ENCODE measurements around the gene TRAPPC3. TPM values are rescaled to one million over a fixed set of nuclear protein-coding genes. Genes with fewer than 3 reads are reported as not detected.

TRAPPC3 gene
- total RNA-seq: 74.9 and 95.9 TPM in 2 replicates

DNA sequence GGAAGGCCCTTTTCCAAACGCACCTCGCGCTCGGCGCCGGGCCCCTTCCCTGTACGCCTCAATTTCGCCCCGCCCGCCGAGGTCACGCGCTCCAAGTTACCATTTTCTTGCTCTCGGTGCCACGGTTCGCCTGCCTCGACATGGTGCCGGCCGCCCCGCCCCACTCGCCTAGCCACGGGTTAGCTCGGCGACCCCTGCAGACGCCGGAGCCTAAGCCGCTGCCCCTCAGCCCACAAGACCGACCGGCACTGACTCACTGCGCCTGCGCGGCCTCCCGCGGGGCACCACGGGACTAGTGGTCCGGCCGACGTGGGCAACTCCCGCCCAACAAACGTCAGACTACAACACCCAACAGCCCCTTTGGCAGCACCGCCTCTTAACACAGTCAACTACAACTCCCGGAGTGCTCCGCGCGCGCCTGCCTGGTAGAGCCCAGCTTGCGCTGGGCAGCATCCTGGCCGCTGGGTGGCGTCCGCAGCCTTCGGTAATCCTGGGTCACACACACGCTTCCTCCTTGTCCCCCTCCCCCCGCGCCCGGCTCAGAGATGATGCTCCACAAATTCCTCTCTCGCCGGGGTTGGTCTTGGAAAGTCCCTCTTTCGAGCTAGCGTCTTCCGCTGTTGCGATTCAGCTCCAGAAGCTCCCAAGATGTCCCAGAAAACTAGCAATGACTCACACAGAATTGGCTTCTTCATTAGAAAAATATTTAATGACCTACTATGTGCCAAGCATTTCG lies at the start of gene TRAPPC3:
TRAPPC3 (minus strand) TSS at position 250 of the 736 bp plus-strand sequence; CDS start at position 142, 108 bp downstream.

DNA sequence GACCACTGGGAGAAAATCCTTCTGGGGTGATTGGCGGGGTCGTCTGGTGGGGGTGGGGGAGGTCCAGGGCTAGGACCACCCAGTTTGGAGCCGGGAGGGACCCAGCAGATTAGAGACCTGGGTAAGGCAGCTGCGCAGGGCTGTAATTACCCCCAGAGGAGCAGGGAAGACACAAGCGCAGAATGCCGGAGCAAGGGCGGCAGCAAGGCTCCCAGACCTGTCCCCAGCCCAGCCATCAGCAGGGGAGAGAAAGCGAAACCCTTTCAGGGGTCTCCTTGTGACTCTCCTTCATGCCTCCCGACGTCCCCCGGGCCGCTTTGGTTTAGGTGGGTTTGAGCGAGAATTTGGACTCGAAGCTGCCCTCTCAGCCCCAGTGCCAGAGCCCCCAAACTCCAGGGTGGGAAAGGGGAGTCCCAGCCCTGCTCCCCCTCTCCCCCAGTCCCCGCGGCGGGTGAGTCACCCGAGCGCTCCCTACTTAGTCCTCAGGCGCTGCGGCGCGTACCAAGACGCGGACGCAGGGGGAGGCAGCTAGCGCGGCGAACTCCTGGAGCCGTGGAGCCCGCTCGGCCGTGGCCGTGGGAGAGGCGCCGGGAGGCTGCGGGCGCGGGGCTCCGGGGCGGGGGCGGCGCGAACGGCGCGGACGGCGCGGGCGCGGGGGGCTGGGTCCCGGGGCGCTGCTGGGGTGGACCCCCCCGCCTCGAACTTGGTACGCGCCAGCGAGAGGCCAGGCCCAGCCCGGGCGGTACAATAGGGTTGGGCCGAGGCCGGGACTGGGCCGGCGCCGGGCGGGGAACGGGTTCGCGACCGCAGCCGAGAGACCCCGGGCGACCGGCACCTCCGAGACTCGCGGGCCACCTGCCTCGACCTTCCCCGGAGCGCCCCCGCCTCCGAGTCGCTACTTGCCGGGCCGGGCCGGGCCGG lies 6.4 kb upstream of the TRAPPC3 start, which contains the start of gene MAP7D1:
MAP7D1 (plus strand) TSS at position 753 of the 921 bp plus-strand sequence. CDS start 258 bp downstream, outside the sequence.

DNA sequence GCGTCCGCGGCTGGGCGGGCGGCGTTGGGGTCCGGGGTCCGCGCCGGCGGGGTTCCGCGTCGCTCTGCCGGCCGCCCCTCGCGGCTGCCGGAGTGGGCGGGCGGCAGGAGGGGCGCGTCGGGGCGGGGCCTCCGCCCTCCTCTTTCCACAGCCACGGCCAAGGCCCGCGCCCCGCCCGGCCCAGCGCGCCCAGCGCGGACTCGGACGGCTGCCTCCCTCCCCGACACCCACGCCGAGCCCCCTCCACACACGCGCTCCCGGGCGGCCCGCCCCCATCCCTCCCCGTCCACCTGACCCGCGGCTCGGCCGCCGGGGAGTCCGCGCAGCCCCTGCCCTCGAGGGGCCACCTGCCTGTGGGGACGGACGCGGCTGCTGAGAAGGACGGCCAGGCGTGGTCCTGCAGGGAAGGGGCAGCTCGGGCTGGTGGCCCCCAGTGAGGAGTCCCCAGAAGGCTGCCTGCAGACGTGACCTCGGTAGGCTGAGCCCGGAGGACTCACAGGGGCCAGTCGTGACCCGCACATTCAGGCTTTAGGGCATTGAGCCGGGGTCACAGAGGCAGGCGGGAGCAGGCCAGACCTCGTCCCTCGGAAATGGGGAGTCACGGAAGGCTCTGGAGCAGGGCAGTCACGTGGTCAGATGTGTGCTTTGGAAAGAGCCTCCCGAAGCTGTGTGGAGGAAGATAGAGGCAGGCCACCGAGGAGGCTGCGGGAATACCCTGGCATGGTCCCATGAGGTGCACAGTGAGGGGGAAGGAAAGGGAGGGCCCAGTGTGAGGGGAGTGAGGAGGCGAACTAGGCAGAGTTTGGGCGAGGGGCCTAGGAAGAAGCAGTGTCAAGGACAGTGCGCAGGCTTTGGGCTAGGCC lies 23.9 kb downstream of the TRAPPC3 start, which contains the start of gene COL8A2:
COL8A2 (minus strand) TSS at position 94 of the 863 bp plus-strand sequence. CDS start 24,980 bp downstream, outside the sequence.

DNA sequence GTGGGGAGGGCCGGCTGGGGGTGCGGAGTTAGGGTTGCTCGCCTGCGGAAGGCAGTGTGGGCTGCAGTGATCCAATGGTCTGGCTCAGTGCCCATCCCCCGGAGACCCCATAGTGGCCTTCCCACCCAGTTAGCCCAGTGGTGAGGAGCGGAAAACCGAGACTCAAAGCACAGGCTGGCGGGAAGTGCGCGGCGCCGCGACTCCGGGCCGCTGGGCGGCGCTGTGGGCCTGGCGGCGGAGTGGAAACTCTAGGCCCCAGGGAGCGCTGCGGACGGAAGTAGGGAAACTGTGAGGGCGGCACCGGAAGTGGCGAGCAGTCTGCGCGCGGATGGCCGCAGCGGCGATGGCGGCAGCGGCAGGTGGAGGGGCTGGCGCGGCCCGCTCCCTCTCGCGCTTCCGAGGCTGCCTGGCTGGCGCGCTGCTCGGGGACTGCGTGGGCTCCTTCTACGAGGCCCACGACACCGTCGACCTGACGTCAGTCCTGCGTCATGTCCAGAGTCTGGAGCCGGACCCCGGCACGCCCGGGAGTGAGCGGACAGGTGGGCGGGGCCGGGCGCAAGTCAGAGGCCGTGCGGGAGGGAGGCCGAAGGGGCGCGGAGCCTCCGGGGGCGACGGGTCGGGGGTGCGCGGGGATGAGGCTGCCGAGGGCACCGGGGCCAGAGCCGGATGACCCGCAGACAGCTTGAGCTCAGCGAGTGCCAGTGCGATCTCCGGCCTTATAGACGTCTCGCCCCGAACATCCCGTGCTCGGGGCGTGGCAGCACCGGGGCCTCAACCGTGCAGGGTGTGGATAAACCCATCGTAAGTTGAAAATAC lies 60.5 kb downstream of the TRAPPC3 start, which contains the start of gene ADPRS:
ADPRS (plus strand) TSS at position 316 of the 816 bp plus-strand sequence; CDS start at position 329, 13 bp downstream.

Other genes with a start within 250 kb of the TRAPPC3 start
- gene AGO3, start 218.4 kb downstream of the TRAPPC3 start, total RNA-seq: 4.7 and 14.1 TPM in 2 replicates
- gene TEKT2, start 65.4 kb downstream of the TRAPPC3 start, total RNA-seq: 0.90 TPM in 1 of 2 replicates, not detected in the other
- 36.1 and 40.6 TPM in 2 replicates for gene ADPRS, start 60.6 kb downstream of the TRAPPC3 start, total RNA-seq
- 1.4 and 1.5 TPM in 2 replicates for gene COL8A2, start 24.3 kb downstream of the TRAPPC3 start, total RNA-seq
- gene MAP7D1, start 6.7 kb upstream of the TRAPPC3 start, total RNA-seq: 117 and 192 TPM in 2 replicates
- gene THRAP3, start 75.0 kb upstream of the TRAPPC3 start, total RNA-seq: 58.3 and 69.5 TPM in 2 replicates
- gene SH3D21, start 156.9 kb upstream of the TRAPPC3 start, total RNA-seq: 3.6 and 4.7 TPM in 2 replicates
- gene EVA1B, start 174.2 kb upstream of the TRAPPC3 start, total RNA-seq: 209 and 221 TPM in 2 replicates
- 14.3 and 41.7 TPM in 2 replicates for gene STK40, start 236.4 kb upstream of the TRAPPC3 start, total RNA-seq
- gene LSM10, start 248.4 kb upstream of the TRAPPC3 start, total RNA-seq: 24.7 and 47.8 TPM in 2 replicates